ENCODE results near the gene VPS33B.
"Not testable (repeated sequence)": the region's sequence is repeated elsewhere in the genome, so short reads cannot be mapped to it uniquely, and the experiment has no call there.

Gene VPS33B

GRCh38 chr15:91027677-91028076 is 5.3 kb upstream of the VPS33B start:
- no peaks in the 10 kb centered on the region for H3K27me3 ChIP-seq (ENCODE audit: control insufficient read depth, insufficient read depth, low read length)
- no peaks in the 10 kb centered on the region for H3K36me3 ChIP-seq (ENCODE audit: insufficient read depth, low read length)
- H3K9me3 ChIP-seq (replicated peaks; ENCODE audit: low read length), result no peaks in the 10 kb centered on the region
- no peak overlapping the region for H3K9ac ChIP-seq (ENCODE audit: low read depth, low read length)
- H3K4me3 ChIP-seq (ENCODE audit: low read length), result no peak overlapping the region
- H3K4me2 ChIP-seq (ENCODE audit: low read length), result no peak overlapping the region
- H3K4me1 ChIP-seq (ENCODE audit: control insufficient read depth, insufficient read depth, low read length), result peaks cover 4% of the 10 kb centered on the region

DNA sequence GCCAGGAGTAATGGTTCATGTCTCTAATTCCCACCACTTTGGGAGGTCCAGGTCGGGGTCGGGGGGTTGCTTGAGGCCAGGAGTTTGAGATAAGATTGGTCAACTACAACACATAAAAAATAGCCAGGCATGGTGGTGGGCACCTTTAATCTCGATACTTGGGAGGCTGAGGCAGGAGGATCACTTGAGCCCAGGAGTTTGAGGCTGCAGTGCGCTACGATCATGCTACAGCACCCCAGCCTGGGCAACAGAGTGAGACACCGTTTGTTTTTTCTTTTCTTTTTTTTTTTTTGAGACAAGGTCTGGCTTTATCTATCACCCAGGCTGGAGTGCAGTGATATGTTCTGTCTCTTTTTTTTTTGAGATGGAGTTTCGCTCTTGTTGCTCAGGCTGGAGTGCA is 1.3 kb upstream of the VPS33B start:
- no peaks in the 10 kb centered on the region for H3K27me3 ChIP-seq (ENCODE audit: control insufficient read depth, insufficient read depth, low read length)
- no peak overlapping the region for H3K4me3 ChIP-seq (ENCODE audit: low read length)
- H3K4me1 ChIP-seq (ENCODE audit: control insufficient read depth, insufficient read depth, low read length), result peaks cover 13% of the 10 kb centered on the region
- H3K9ac ChIP-seq (ENCODE audit: low read depth, low read length), result no peak overlapping the region
- H3K4me2 ChIP-seq (ENCODE audit: low read length), result no peak overlapping the region
- H3K36me3 ChIP-seq (ENCODE audit: insufficient read depth, low read length), result no peaks in the 10 kb centered on the region
- H3K9me3 ChIP-seq (replicated peaks; ENCODE audit: low read length), result no peaks in the 10 kb centered on the region

DNA sequence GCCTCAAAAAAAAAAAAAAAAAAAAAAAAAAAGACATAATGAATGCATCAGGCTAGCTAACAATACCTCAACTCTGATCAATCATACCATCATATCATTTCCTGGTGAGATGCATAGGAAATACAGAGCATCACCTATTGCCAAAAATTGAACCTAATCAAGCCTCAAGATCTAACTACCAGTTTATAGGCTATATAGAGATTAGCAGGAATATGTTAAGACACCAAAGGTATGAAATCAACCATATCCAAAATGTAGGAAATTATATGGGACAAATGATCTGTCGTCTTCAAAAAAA is 387 bp upstream of the VPS33B start:
- H3K4me3 ChIP-seq (ENCODE audit: low read length), result peak overlapping the region; percentile 96
- H3K9me3 ChIP-seq (replicated peaks; ENCODE audit: low read length), result no peaks in the 10 kb centered on the region
- peaks cover 13% of the 10 kb centered on the region for H3K4me1 ChIP-seq (ENCODE audit: control insufficient read depth, insufficient read depth, low read length)
- peak overlapping the region; percentile 90 for H3K4me2 ChIP-seq (ENCODE audit: low read length)
- no peaks in the 10 kb centered on the region for H3K36me3 ChIP-seq (ENCODE audit: insufficient read depth, low read length)
- H3K27me3 ChIP-seq (ENCODE audit: control insufficient read depth, insufficient read depth, low read length), result no peaks in the 10 kb centered on the region
- peak overlapping the region; percentile 95 for H3K9ac ChIP-seq (ENCODE audit: low read depth, low read length)

DNA sequence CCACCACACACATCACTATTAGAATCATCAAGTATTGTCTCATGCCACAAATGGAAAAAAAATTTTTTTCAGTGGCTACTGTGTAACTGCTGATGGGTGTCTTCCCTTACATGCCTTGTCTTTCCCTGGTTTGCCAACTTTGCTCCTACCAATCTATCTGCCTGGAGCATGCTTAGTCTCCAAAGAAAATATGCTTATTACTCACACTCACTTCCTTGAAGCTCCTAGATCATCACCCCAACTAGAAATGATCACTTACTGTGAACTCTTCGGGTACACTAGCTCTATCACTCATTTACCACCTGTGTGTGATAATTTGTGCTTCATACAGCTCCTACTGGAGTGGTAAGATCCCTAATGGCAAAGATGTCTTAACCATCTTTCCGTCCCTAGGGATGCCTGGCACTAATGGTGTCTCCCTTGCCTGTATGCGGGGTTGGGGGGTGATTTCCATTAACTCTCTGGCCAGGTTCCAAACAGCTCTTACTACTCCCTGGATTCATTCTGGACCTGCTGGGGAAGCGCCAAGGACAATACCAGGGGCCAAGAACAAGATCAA is 799 bp downstream of the VPS33B start:
- peak overlapping the region; percentile 95 for H3K9ac ChIP-seq (ENCODE audit: low read depth, low read length)
- H3K27me3 ChIP-seq (ENCODE audit: control insufficient read depth, insufficient read depth, low read length), result no peaks in the 10 kb centered on the region
- H3K4me2 ChIP-seq (ENCODE audit: low read length), result peak overlapping the region; percentile 90
- no peaks in the 10 kb centered on the region for H3K36me3 ChIP-seq (ENCODE audit: insufficient read depth, low read length)
- peak overlapping the region; percentile 96 for H3K4me3 ChIP-seq (ENCODE audit: low read length)
- H3K9me3 ChIP-seq (replicated peaks; ENCODE audit: low read length), result no peaks in the 10 kb centered on the region
- H3K4me1 ChIP-seq (ENCODE audit: control insufficient read depth, insufficient read depth, low read length), result peaks cover 13% of the 10 kb centered on the region

- Histone ChIP-seq H3K4me2 (ENCODE audit: low read length) (no peak overlapping the region), H3K4me3 (ENCODE audit: low read length) (no peak overlapping the region), H3K9me3 (replicated peaks; ENCODE audit: low read length) (no peaks in the 10 kb centered on the region), H3K4me1 (ENCODE audit: control insufficient read depth, insufficient read depth, low read length) (peaks cover 13% of the 10 kb centered on the region), H3K9ac (ENCODE audit: low read depth, low read length) (no peak overlapping the region), H3K36me3 (ENCODE audit: insufficient read depth, low read length) (peaks cover 9% of the 10 kb centered on the region), H3K27me3 (ENCODE audit: control insufficient read depth, insufficient read depth, low read length) (no peaks in the 10 kb centered on the region)
These were observed 4.2 kb downstream of the VPS33B start for GRCh38 chr15:91018158-91018557.

DNA sequence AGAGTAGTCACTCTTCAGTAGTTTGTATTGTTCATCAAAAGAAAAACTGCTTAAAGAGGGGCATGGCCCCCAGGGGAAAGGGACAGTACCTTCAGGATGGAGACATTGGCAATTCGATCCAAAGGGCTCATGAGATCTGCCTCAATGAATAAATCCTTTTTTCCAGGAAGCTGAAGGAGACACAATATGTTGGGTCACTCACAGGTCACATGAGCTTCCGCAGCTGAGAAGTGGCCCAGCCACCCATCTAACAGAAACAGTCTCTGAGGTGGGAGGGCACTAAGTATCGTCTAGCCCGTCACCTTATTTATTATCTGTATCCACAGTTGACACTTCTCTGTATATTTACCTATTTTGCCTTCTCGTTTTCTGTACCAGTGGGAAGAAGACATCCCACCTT is 4.7 kb downstream of the VPS33B start:
- no peaks in the 10 kb centered on the region for H3K27me3 ChIP-seq (ENCODE audit: control insufficient read depth, insufficient read depth, low read length)
- H3K9me3 ChIP-seq (replicated peaks; ENCODE audit: low read length), result no peaks in the 10 kb centered on the region
- H3K4me1 ChIP-seq (ENCODE audit: control insufficient read depth, insufficient read depth, low read length), result peaks cover 9% of the 10 kb centered on the region
- peaks cover 10% of the 10 kb centered on the region for H3K36me3 ChIP-seq (ENCODE audit: insufficient read depth, low read length)
- no peak overlapping the region for H3K9ac ChIP-seq (ENCODE audit: low read depth, low read length)
- no peak overlapping the region for H3K4me2 ChIP-seq (ENCODE audit: low read length)
- no peak overlapping the region for H3K4me3 ChIP-seq (ENCODE audit: low read length)

- not testable (repeated sequence) for H3K27me3 ChIP-seq (ENCODE audit: control insufficient read depth, insufficient read depth, low read length); H3K4me1 ChIP-seq (ENCODE audit: control insufficient read depth, insufficient read depth, low read length); H3K4me3 ChIP-seq (ENCODE audit: low read length); H3K4me2 ChIP-seq (ENCODE audit: low read length); H3K9me3 ChIP-seq (replicated peaks; ENCODE audit: low read length); H3K9ac ChIP-seq (ENCODE audit: low read depth, low read length)
- peaks cover 20% of the 10 kb centered on the region for H3K36me3 ChIP-seq (ENCODE audit: insufficient read depth, low read length)
These were observed 8.7 kb downstream of the VPS33B start for GRCh38 chr15:91013701-91014100.

DNA sequence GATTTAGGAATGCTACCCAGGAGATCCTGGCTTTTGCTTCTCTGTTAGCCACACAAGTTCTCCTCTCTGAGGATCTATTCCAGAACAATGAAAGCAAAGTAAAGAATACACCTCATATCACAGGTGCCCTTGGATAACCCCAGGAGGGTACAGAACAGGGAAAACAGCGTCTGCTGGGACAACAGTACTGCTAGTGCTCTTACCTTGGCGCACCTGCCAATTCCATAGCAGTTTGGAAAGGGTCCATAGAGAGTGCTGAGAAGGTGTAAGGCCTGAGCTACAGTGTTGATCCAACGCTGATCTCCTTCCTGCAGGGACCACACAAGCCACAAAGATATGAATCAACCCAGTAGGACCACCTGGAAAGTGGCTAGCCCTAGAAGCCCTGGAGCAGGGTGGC is 15.1 kb downstream of the VPS33B start:
- Histone ChIP-seq H3K36me3 (ENCODE audit: insufficient read depth, low read length) (peaks cover 50% of the 10 kb centered on the region), H3K4me3 (ENCODE audit: low read length) (no peak overlapping the region), H3K9ac (ENCODE audit: low read depth, low read length) (no peak overlapping the region), H3K27me3 (ENCODE audit: control insufficient read depth, insufficient read depth, low read length) (no peaks in the 10 kb centered on the region), H3K9me3 (replicated peaks; ENCODE audit: low read length) (no peaks in the 10 kb centered on the region), H3K4me2 (ENCODE audit: low read length) (no peak overlapping the region), H3K4me1 (ENCODE audit: control insufficient read depth, insufficient read depth, low read length) (no peaks in the 10 kb centered on the region)

- Histone ChIP-seq H3K27me3 (ENCODE audit: control insufficient read depth, insufficient read depth, low read length) (no peaks in the 10 kb centered on the region), H3K36me3 (ENCODE audit: insufficient read depth, low read length) (peaks cover 65% of the 10 kb centered on the region), H3K4me1 (ENCODE audit: control insufficient read depth, insufficient read depth, low read length) (no peaks in the 10 kb centered on the region), H3K9me3 (replicated peaks; ENCODE audit: low read length) (no peaks in the 10 kb centered on the region), H3K4me2 (ENCODE audit: low read length) (no peak overlapping the region), H3K4me3 (ENCODE audit: low read length) (no peak overlapping the region), H3K9ac (ENCODE audit: low read depth, low read length) (no peak overlapping the region)
These were observed 21.2 kb downstream of the VPS33B start for GRCh38 chr15:91001209-91001608.

DNA sequence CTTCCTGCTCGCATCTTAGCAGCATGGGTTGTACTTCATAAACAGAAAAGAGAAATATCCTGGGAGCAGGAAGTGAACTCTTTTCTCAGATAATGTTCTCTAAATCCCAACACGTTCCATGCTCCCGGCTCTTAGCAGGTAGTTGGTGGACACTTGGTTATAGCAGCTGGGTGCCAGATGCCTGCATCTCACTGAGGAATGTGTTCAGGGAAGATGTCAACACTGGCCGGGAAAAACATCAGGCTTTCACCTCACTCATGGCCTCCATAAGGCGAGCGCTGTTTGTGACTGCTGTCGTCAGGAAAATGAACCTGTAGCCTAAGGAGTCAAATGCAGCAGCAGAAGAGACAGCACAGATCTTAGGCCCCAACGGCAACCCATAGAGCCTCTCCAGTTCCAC is 23.7 kb downstream of the VPS33B start:
- Histone ChIP-seq H3K9me3 (replicated peaks; ENCODE audit: low read length) (no peaks in the 10 kb centered on the region), H3K4me3 (ENCODE audit: low read length) (no peak overlapping the region), H3K27me3 (ENCODE audit: control insufficient read depth, insufficient read depth, low read length) (no peaks in the 10 kb centered on the region), H3K4me1 (ENCODE audit: control insufficient read depth, insufficient read depth, low read length) (no peaks in the 10 kb centered on the region), H3K4me2 (ENCODE audit: low read length) (no peak overlapping the region), H3K9ac (ENCODE audit: low read depth, low read length) (no peak overlapping the region), H3K36me3 (ENCODE audit: insufficient read depth, low read length) (peaks cover 49% of the 10 kb centered on the region)

DNA sequence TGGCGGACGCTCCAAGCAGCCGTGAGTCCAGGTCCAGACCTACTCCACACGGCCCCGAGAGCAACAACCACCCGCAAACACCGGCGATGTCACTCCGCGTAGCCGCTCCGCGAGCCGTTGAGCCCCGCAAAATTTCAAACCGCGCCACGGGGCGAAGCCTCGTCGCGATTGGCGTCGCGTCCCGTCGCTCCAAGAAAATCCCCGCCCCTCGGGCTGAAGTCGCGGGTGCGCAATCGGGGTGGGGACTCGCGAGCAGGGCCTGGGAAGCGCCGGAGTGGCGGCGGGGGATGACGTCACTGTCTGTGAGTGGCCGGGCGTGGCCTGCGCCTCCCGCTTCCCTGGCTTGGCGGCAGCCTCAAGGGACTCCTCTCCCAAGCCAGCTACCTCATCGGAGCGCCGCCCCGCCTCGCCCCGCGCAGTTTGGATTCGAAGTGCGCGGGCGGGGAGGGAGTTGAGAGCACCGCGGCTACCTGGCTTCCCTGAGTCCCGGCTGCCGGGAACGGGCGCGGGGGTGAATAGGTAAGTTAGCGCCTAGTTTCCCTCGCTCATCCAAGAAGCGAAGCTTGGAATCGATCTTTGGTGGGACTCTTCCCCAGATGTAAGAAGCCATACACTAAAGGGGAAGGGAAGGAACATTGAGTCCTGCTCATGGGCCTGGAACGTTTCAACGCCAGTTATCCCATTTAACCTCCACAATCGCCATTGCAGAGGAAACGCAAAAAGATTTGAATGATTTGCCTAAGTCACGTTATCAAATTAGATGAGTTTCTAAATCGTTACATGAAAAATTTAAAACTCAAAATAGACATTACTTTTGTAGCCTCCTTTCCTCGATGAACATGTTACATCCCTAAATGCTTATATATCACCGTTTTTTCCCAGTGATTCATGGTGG is 27.7 kb downstream of the VPS33B start, which contains the start of gene PRC1:
Gene PRC1 (minus strand): TSS at position 119 of the 895 bp plus-strand sequence. CDS start 118 bp downstream, at position 1.
- H3K9me3 ChIP-seq (replicated peaks; ENCODE audit: low read length), result no peaks in the 10 kb centered on the region
- H3K36me3 ChIP-seq (ENCODE audit: insufficient read depth, low read length), result peaks cover 21% of the 10 kb centered on the region
- H3K4me3 ChIP-seq (ENCODE audit: low read length), result peak within 1 kb of the TSS; percentile 95
- no peaks in the 10 kb centered on the region for H3K4me1 ChIP-seq (ENCODE audit: control insufficient read depth, insufficient read depth, low read length)
- peak within 1 kb of the TSS; percentile 85 for H3K4me2 ChIP-seq (ENCODE audit: low read length)
- H3K9ac ChIP-seq (ENCODE audit: low read depth, low read length), result peak within 1 kb of the TSS; percentile 84
- H3K27me3 ChIP-seq (ENCODE audit: control insufficient read depth, insufficient read depth, low read length), result no peaks in the 10 kb centered on the region

DNA sequence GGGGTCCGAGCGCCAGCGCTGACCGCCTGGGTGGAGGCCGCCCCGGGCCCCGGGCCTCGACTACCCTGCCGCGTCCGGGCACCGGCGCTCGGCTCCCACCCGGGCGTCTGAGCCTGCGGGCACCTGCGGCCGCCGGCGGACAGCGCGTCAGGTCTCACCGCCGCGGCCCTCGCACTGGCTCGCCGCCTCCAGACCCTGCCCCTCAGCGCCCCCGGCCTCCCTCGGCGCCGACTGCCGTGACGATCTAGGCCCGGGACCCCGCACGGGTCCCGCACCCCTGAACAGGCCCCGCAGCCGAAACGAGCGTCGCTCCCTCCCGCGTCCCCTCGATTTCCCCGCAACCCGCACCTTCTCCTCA is 28.4 kb downstream of the VPS33B start:
- peak overlapping the region; percentile 95 for H3K4me3 ChIP-seq (ENCODE audit: low read length)
- no peaks in the 10 kb centered on the region for H3K4me1 ChIP-seq (ENCODE audit: control insufficient read depth, insufficient read depth, low read length)
- H3K27me3 ChIP-seq (ENCODE audit: control insufficient read depth, insufficient read depth, low read length), result no peaks in the 10 kb centered on the region
- H3K4me2 ChIP-seq (ENCODE audit: low read length), result peak overlapping the region; percentile 76
- peaks cover 16% of the 10 kb centered on the region for H3K36me3 ChIP-seq (ENCODE audit: insufficient read depth, low read length)
- no peaks in the 10 kb centered on the region for H3K9me3 ChIP-seq (replicated peaks; ENCODE audit: low read length)
- H3K9ac ChIP-seq (ENCODE audit: low read depth, low read length), result peak overlapping the region; percentile 84
